T47D (cell line): ENCODE results near the gene CDCA7.
"Not testable (repeated sequence)": the region's sequence is repeated elsewhere in the genome, so short reads cannot be mapped to it uniquely, and the experiment has no call there.

Experiments
- DNase-seq, 2 experiments: peaks; one replicate each; pipeline versions ENCODE4 v3.0.0 to v3.0.0-alpha.2; 2011 to 2012; ENCODE audit warnings: low read depth in 1 of 2, low spot score in 1 of 2
- JUND ChIP-seq: IDR thresholded peaks from 2 replicates; pipeline ENCODE4 v1.6.1; 2012; ENCODE audit warnings: low read depth
- in situ Hi-C: cut with HindIII; loops from 2 replicates; pipeline ENCODE4 v1.10.0; 2016; ENCODE audit warnings: low sequenced_read_pairs, low pct_unique_long_range_greater_than_20kb

Gene CDCA7

DNA sequence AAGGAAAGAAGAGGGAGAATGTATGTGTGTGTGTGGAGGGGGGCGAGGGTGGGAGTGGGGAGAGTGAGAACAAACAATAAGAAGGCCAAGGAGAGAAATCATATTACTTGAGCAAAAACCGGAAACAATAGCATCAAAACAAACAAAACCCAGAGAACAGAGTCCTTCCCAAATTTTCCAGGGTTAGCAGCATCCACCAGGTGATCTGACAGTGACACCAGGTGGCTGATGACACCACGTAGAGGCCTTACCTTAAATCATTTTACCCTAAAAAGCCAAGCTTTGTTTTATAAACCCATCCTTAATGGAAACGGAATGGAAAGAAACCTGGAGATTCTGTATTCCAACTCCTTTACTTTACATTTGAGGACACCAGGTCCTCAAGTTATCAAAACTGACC, 42.9 kb downstream of the CDCA7 start:
- peak in 1 of 2 experiments; percentile 50 for DNase-seq
- in situ Hi-C loops = no loop called here
- no peak for TF ChIP-seq JUND

DNA sequence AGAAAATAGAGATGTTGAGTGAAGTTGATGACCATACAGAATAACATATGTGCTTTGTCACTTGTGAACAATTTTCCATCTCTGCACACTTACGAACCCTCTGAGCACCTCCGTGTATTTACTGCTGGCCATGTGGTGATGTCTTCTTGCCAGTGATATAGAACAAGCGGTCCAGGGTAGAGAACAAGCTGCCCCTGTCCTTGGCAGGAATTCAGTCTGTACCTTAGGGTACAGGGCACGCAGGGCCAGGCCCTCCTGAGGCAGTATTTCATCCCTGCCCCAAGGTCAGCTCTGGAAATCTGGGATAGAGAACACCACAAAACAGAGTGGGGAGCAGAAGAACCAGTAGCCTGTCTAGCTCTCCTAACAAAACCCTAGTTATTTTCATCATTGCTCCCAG, 44.6 kb downstream of the CDCA7 start:
- no peak for DNase-seq
- in situ Hi-C loops = no loop called here
- no peak for TF ChIP-seq JUND

DNA sequence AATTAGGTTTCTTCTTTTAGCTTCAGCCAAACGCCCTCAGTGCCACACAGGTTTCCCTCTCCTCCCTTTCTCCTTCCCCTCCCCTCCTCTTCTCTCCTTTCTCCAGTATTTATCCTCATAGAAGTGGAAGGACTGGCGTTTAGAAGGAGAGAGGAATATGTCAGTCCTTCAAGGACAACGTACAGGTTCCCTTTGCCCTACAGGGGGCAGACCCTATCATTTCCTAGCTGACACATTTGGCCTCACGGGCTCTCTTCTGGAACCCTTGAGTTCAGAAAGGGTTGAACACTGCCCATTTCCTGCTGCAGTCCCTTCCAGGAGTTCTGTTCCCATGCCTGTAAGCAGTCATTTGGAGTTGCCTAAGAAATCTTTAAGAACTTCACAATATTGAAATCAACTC, 46.1 kb downstream of the CDCA7 start:
- in situ Hi-C loops = no loop called here
- TF ChIP-seq JUND = no peak
- DNase-seq = peak in 1 of 2 experiments; percentile 28

DNA sequence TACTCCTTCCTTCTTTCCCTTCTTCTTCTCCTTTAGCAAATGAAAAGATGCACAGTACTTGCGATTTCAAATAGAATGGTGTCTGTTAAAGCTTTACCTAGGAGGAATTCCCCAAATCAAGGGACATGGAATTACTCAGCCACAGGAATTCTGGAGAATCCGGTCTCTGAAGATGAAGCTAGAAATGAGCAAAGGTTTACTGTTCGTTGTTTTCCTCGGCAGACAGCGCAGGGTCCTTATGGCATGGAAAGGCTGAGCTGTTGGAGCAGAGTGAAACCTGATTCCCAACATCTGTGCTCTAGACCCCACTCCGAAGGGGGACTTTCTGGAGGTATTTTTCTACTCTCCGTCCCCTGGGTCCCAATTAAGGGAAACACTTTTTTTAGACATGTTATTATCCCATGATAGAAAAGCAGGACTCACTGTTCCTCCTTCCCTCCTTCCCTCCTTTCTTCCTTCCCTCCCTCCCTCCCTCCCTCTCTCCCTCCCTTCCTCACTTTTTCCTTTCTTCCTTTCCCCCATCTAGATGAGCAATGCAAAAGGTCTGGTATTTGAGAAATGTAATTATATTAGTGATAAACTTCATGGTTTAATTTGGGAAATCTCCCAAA, 47.1 kb downstream of the CDCA7 start:
- no peak for DNase-seq
- in situ Hi-C loops = no loop called here

DNA sequence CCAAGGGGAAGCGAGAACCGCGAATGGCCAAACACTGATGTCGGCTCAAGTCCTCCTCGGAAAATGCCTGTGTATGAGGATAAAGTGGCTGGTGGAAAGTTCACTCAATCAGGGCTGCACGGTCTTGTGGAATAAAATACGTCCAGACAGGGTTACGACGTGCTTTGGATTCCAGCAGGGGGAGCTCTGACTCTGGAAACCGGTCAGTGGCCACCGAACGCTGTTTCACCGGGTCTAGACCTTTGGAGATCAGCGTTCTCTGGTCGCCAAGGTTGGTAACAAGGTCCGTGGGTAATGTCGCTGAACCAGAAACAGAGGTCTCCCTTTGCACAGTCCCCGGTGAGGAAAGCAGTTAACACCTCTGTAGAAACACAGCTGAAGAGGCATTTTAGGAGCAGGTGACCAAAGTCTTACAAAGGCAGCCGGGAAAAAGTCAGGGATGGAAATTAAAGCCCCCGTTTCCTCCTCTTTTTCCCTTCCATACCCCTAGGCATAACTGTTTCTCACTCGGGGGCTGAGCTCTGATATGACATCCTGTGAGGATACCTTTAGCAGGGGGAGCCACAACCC, 47.8 kb downstream of the CDCA7 start:
- in situ Hi-C loops = no loop called here
- TF ChIP-seq JUND = no peak
- peak; percentile 35 to 81 for DNase-seq

More for the DNA sequence above, 47.1 kb downstream of the CDCA7 start:
- TF ChIP-seq JUND = no peak

DNA sequence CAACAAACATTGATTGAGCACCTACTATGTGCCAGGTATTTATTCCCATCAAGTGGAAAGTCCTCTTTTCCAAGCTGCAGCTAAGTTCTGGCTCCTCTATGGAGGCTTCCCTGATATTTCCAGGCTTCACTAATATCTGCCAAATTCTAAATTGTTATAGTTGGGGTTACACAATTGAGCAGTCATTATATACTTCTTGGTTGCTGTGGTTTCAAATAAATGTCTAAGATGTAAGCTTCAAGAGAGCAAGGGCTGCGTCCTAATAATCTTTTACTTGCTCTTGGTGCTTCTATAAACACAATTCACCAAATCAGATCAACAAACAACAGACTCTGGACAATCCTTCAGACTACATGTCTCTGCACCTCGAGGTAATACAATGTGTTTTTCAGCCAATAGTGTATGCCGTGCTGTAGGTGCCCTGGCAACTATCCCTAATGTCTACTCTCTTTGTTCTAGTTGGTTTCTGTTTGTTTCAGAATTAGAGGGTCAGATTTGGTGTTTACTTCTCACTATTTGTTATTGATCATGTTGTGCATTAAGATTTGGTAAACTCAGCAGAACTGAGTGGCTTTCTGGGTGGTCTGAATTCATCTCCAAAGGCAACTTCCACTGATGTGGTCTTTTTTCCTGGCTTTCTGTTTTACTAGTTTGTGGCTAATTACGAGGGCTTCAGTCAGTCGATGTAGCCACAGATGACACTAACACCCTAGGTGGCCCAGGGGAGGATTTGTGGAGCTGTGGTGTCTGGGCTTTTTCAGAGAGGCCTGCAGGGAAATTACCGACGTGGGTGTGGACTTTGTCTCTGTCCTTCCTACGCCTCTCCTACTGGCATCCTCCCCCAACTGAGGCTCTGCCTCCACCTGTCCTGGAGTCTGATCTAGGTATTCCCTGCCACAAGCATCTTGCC, 50.4 kb downstream of the CDCA7 start:
- in situ Hi-C loops = no loop called here
- no peak for DNase-seq
- no peak for TF ChIP-seq JUND

DNA sequence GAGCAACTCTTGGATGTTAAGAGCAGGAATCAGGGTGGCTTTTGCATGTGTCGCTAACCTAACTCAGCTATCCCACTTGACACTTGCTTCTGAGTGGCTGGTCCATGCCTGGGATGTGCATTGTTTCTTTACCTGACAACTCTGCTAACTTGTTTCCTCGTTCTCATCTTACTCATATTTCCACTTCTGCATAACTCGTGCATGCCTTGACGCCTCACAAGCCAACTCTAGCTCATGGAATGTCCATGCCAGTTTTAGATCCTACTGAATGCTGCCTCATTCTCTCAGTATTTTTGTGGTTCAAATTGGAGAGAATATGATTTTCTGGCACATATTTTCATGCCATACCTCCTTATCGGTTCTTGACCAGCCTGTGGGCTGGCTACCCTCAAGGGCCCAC, 52.5 kb downstream of the CDCA7 start:
- no peak for DNase-seq
- TF ChIP-seq JUND = no peak
- in situ Hi-C loops = no loop called here

DNA sequence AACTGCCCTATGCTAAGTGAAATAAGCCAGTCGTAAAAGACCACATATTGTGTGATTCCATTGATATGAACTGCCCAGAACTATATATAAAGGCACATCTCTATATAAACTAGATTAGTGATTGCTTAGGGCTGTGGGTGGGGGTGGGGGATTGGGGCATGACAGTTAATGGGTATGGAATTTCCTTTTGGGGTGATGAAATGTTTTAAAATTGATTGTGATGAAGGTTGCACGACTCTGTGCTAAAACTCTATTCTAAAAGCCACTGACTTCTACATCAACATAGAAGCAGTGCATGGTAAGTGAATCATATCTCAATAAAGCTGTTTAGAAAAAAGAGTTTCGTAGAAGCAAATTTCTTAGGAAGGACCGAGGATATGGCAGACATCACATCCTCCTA, 53.0 kb downstream of the CDCA7 start:
- TF ChIP-seq JUND = no peak
- no peak for DNase-seq
- in situ Hi-C loops = no loop called here

DNA sequence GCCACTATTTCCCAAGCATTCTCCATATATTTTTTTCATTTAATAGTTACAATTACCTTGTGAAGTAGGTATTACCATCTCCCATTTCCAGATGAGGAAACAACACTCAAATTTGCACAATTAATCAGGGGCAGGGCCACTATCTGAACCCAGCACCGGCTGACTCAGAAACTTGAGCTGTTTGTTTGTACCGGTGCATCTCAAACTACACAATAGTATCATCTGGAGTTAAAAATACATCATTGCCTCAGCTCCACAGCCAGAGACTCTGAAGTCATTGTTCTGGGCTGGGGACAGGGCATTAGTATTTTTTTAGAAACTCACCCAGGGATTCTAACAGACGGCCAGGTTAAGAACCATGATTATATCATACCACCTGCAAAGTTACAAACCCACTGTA, 55.9 kb downstream of the CDCA7 start:
- no peak for DNase-seq
- in situ Hi-C loops = no loop called here
- no peak for TF ChIP-seq JUND

DNA sequence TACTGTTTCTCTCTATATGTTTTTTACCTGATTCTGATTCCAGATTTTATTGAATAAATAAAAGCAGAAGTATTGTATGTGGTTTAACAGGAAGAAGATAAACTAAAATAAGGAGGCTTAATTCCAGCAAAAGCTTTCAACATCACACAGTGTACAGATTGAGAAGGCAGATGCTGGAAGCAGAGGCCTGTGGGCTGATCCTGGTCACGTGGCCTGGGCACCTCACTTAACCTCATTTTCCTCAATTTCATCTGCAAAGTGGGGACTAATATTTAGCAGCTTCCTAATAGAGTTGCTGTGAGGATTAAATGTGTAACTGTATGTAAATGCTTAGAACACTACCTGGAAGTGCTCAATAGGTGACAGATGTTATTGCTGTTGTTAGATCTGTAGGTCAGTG, 58.0 kb downstream of the CDCA7 start:
- no peak for TF ChIP-seq JUND
- no peak for DNase-seq
- in situ Hi-C loops = no loop called here

DNA sequence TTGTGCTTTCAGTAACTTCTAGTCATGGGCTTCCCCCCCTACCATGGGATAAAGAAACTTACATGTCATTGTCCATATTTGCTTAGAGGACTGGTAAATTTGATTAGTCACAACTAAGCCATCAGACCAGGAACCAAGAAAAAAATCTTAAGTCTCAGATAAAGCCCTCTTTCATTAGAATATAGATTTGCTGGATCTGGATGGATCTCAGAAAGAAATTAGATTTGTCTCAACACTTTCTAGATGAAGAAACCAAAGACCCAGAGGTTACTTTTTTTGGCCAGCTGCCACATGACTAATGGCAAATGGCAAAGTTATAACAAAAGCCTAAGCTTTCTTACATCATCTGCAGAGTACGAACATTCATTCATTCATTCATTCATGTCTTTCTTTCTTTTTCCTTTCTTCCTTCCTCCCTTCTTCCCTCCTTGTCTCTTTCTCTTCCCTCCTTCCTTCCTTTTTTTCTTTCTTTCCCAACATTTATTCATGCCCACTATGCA, 60.2 kb downstream of the CDCA7 start:
- no peak for DNase-seq
- TF ChIP-seq JUND = no peak
- in situ Hi-C loops = no loop called here

DNA sequence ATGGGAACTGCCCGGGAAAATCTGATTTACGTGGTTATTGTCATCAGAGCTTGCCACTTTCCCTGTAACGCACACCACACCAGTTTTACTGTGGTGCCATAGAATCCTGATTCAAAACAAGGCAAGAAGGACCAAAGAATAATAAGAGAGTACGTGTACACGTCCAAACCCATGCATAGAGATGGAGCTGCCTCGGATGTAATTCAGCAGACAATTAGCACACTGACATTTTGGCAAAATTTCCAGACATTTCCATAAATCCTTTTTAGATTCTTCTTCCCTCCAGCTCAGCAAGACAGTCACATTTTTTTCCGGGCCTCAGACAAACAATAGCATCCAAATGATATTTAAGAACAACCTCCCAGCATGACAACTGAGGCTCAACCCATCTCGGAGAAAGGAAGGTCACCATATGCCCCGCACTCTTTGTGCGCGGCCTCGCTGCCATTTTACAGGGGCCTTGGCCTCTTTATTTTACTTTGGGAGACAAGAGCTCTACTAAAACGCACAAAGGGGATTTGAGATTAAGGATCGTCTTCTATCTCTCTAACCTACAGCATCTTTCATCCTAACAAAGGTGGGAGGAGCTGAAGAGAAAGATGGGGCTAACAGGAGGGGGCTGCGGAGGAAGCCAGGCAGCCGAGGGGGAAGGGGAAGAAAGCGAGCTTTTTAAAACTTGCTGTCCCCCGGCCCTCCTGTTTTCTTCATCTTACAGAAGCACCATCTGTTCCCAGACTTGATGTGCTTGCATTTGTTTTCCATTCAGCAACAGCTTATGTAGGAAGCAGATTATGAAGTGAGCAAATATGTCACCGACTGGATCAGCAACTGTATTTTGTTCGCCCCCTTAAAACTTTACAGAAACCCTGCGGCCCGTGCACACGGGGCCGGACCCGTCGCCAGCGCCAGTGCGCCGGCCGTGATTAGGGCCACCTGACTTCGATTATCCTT, 61.0 kb downstream of the CDCA7 start:
- in situ Hi-C loops = no loop called here
- no peak for DNase-seq
- no peak for TF ChIP-seq JUND

DNA sequence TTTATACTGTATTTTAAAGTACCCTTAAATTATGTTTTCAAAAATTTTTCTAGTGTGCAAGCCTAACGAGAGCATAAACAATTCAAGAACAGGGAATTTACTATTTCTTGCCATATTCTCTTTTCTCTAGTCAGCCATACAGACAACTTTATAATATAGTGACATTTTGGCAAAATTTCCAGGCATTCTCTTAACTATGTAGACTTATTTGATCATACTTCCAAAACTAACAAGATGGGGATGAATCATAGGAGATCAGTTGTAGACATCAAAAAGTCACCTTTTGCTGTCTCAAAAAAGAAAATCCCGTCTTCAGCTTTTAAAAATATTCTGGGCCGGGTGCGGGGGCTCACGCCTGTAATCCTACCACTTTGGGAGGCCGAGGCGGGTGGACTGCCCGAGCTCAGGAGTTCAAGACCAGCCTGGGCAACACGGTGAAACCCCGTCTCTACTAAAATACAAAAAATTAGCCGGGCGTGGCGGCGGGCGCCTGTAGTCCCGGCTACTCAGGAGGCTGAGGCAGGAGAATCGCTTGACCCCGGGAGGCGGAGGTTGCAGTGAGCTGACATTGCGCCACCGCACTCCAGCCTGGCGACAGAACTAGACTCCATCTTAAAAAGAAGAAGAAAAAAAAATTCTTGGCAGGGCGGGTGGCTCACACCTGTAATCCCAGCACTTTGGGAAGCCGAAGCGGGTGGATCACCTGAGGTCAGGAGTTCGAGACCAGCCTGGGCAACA, 61.9 kb downstream of the CDCA7 start:
- in situ Hi-C loops = not testable (repeated sequence)

More for the DNA sequence above, 61.9 kb downstream of the CDCA7 start:
- DNase-seq = not testable (repeated sequence)
